DMS79 (cell line): ENCODE data around the gene EPHB2.

Experiments
- DNase-seq: peaks from one replicate; lab custom pipeline; 2025; lab: John Stamatoyannopoulos, UW

EPHB2 gene

GRCh38 chr1:22861764-22862440, 151.3 kb downstream of the EPHB2 start:
- no peak for DNase-seq

- DNase-seq: no peak
Observed at GRCh38 chr1:22862752-22863151, 152.1 kb downstream of the EPHB2 start.

- no peak for DNase-seq
Observed at GRCh38 chr1:22863766-22864165, 153.1 kb downstream of the EPHB2 start.

- DNase-seq: no peak
Observed at GRCh38 chr1:22864886-22865285, 154.2 kb downstream of the EPHB2 start.

GRCh38 chr1:22865736-22866135, 155.1 kb downstream of the EPHB2 start:
- DNase-seq: no peak

- no peak for DNase-seq
Observed at GRCh38 chr1:22866868-22867267, 156.2 kb downstream of the EPHB2 start.

GRCh38 chr1:22868331-22868730, 157.7 kb downstream of the EPHB2 start:
- no peak for DNase-seq

GRCh38 chr1:22869325-22869724, 158.7 kb downstream of the EPHB2 start:
- DNase-seq: no peak

- peak; percentile 38 for DNase-seq
Observed at GRCh38 chr1:22870201-22870871, 159.7 kb downstream of the EPHB2 start.

- no peak for DNase-seq
Observed at GRCh38 chr1:22872981-22873664, 162.5 kb downstream of the EPHB2 start.

GRCh38 chr1:22874785-22875184, 164.1 kb downstream of the EPHB2 start:
- DNase-seq: no peak

GRCh38 chr1:22875241-22875640, 164.6 kb downstream of the EPHB2 start:
- DNase-seq: no peak

GRCh38 chr1:22875841-22876240, 165.2 kb downstream of the EPHB2 start:
- no peak for DNase-seq

- no peak for DNase-seq
Observed at GRCh38 chr1:22876359-22877111, 165.9 kb downstream of the EPHB2 start.

- DNase-seq: no peak
Observed at GRCh38 chr1:22877112-22877915, 166.7 kb downstream of the EPHB2 start.

- DNase-seq: no peak
Observed at GRCh38 chr1:22877980-22878379, 167.3 kb downstream of the EPHB2 start.

GRCh38 chr1:22878626-22879025, 168.0 kb downstream of the EPHB2 start:
- no peak for DNase-seq

GRCh38 chr1:22879445-22879844, 168.8 kb downstream of the EPHB2 start:
- no peak for DNase-seq

GRCh38 chr1:22880174-22880601, 169.5 kb downstream of the EPHB2 start:
- no peak for DNase-seq

GRCh38 chr1:22883406-22883805, 172.8 kb downstream of the EPHB2 start:
- DNase-seq: no peak

- no peak for DNase-seq
Observed at GRCh38 chr1:22884806-22885530, 174.3 kb downstream of the EPHB2 start.
